ENCODE data around the gene CDH11.

CDH11 gene

DNA sequence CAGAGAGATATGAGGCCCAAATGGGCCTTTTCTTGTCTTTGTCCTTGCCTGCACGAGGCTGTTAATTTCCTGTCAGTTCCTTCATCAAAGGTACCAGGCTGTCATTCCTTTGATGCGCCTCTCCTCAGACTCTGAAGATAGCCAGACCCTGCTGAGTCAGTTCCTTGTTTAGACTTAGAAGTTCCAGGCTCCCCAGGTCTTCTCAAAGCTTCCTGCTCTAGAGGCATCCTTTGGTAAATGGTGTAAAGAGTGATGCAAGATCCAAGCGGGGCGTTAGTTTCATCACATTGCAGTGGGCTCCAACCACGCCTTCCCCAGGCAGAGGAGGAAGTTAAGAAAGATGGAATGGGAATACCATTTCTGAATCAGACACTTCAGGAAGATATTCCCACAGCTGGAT lies 4.0 kb upstream of the CDH11 start:
- no peak overlapping the region for H3K4me2 ChIP-seq (ENCODE audit: low read length)
- H3K79me2 ChIP-seq (ENCODE audit: low read length) = no peaks in the 10 kb centered on the region
- no peaks in the 10 kb centered on the region for H3K9me3 ChIP-seq (ENCODE audit: insufficient read depth, low read length)
- no peaks in the 10 kb centered on the region for H4K20me1 ChIP-seq (ENCODE audit: insufficient read depth, low read length)
- no peak overlapping the region for H3K27ac ChIP-seq (ENCODE audit: low read length)
- no peaks in the 10 kb centered on the region for H3K27me3 ChIP-seq (ENCODE audit: low read depth, low read length)
- TF ChIP-seq, protein P1, sequence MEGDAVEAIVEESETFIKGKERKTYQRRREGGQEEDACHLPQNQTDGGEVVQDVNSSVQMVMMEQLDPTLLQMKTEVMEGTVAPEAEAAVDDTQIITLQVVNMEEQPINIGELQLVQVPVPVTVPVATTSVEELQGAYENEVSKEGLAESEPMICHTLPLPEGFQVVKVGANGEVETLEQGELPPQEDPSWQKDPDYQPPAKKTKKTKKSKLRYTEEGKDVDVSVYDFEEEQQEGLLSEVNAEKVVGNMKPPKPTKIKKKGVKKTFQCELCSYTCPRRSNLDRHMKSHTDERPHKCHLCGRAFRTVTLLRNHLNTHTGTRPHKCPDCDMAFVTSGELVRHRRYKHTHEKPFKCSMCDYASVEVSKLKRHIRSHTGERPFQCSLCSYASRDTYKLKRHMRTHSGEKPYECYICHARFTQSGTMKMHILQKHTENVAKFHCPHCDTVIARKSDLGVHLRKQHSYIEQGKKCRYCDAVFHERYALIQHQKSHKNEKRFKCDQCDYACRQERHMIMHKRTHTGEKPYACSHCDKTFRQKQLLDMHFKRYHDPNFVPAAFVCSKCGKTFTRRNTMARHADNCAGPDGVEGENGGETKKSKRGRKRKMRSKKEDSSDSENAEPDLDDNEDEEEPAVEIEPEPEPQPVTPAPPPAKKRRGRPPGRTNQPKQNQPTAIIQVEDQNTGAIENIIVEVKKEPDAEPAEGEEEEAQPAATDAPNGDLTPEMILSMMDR (IDR thresholded peaks at IDR 0.05; ENCODE audit: low read depth, low read length) = no peak
- TF ChIP-seq EZH2phosphoT487 (IDR thresholded peaks at IDR 0.05; ENCODE audit: low read depth) = no peak
- no peak overlapping the region for H2AFZ ChIP-seq (ENCODE audit: low read depth, low read length)
- H3K9ac ChIP-seq (ENCODE audit: low read length) = no peak overlapping the region
- H3K4me3 ChIP-seq (ENCODE audit: low read length) = no peak overlapping the region
- H3K36me3 ChIP-seq (replicated peaks; ENCODE audit: low read depth, low read length) = no peaks in the 10 kb centered on the region
- H3K4me1 ChIP-seq (ENCODE audit: low read length) = no peaks in the 10 kb centered on the region

GRCh38 chr16:65125322-65125721 lies 3.5 kb upstream of the CDH11 start:
- no peak overlapping the region for H3K4me2 ChIP-seq (ENCODE audit: low read length)
- H3K4me1 ChIP-seq (ENCODE audit: low read length) = no peaks in the 10 kb centered on the region
- no peak overlapping the region for H3K9ac ChIP-seq (ENCODE audit: low read length)
- no peak overlapping the region for H3K27ac ChIP-seq (ENCODE audit: low read length)
- H3K27me3 ChIP-seq (ENCODE audit: low read depth, low read length) = no peaks in the 10 kb centered on the region
- H2AFZ ChIP-seq (ENCODE audit: low read depth, low read length) = no peak overlapping the region
- H3K36me3 ChIP-seq (replicated peaks; ENCODE audit: low read depth, low read length) = no peaks in the 10 kb centered on the region
- no peaks in the 10 kb centered on the region for H3K9me3 ChIP-seq (ENCODE audit: insufficient read depth, low read length)
- no peaks in the 10 kb centered on the region for H3K79me2 ChIP-seq (ENCODE audit: low read length)
- no peaks in the 10 kb centered on the region for H4K20me1 ChIP-seq (ENCODE audit: insufficient read depth, low read length)
- TF ChIP-seq, protein P1 (IDR thresholded peaks at IDR 0.05; ENCODE audit: low read depth, low read length) = no peak
- no peak for TF ChIP-seq EZH2phosphoT487 (IDR thresholded peaks at IDR 0.05; ENCODE audit: low read depth)
- no peak overlapping the region for H3K4me3 ChIP-seq (ENCODE audit: low read length)

DNA sequence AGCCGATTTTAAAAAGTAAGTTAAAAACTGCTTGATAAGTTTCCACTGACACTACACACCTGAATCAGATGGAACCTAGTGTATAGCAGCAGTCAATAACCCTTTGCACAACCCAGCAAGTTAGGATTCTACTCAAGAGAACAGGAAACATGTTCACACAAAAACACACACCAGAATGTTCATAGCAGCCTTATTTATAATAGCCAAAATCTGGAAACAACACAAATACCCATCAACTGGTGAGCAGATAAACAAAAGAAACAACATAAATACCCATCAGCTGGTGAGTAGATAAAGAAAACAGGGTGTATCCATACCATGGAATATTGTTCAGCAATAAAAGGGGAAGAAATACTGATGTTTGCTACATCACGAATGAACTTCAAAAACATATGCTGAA lies 2.7 kb upstream of the CDH11 start:
- H2AFZ ChIP-seq (ENCODE audit: low read depth, low read length) = no peak overlapping the region
- H4K20me1 ChIP-seq (ENCODE audit: insufficient read depth, low read length) = no peaks in the 10 kb centered on the region
- no peaks in the 10 kb centered on the region for H3K27me3 ChIP-seq (ENCODE audit: low read depth, low read length)

GRCh38 chr16:65124212-65124548 lies 2.3 kb upstream of the CDH11 start:
- TF ChIP-seq EZH2phosphoT487 (IDR thresholded peaks at IDR 0.05; ENCODE audit: low read depth) = no peak
- TF ChIP-seq, protein P1 (IDR thresholded peaks at IDR 0.05; ENCODE audit: low read depth, low read length) = no peak
- Histone ChIP-seq H3K9me3 (ENCODE audit: insufficient read depth, low read length) (no peaks in the 10 kb centered on the region), H3K27me3 (ENCODE audit: low read depth, low read length) (no peaks in the 10 kb centered on the region), H3K79me2 (ENCODE audit: low read length) (no peaks in the 10 kb centered on the region), H3K4me1 (ENCODE audit: low read length) (no peaks in the 10 kb centered on the region), H3K9ac (ENCODE audit: low read length) (no peak overlapping the region), H3K4me2 (ENCODE audit: low read length) (no peak overlapping the region), H3K4me3 (ENCODE audit: low read length) (no peak overlapping the region), H3K27ac (ENCODE audit: low read length) (no peak overlapping the region), H3K36me3 (replicated peaks; ENCODE audit: low read depth, low read length) (no peaks in the 10 kb centered on the region), H2AFZ (ENCODE audit: low read depth, low read length) (no peak overlapping the region), H4K20me1 (ENCODE audit: insufficient read depth, low read length) (no peaks in the 10 kb centered on the region)

More for the DNA sequence above, 2.7 kb upstream of the CDH11 start:
- H3K79me2 ChIP-seq (ENCODE audit: low read length) = no peaks in the 10 kb centered on the region
- TF ChIP-seq, protein P1 (IDR thresholded peaks at IDR 0.05; ENCODE audit: low read depth, low read length) = no peak
- no peak for TF ChIP-seq EZH2phosphoT487 (IDR thresholded peaks at IDR 0.05; ENCODE audit: low read depth)
- H3K27ac ChIP-seq (ENCODE audit: low read length) = no peak overlapping the region
- no peak overlapping the region for H3K4me3 ChIP-seq (ENCODE audit: low read length)
- H3K36me3 ChIP-seq (replicated peaks; ENCODE audit: low read depth, low read length) = no peaks in the 10 kb centered on the region
- H3K4me2 ChIP-seq (ENCODE audit: low read length) = no peak overlapping the region
- no peaks in the 10 kb centered on the region for H3K4me1 ChIP-seq (ENCODE audit: low read length)
- no peaks in the 10 kb centered on the region for H3K9me3 ChIP-seq (ENCODE audit: insufficient read depth, low read length)
- H3K9ac ChIP-seq (ENCODE audit: low read length) = no peak overlapping the region
